Caco-2 (cell line): ENCODE results near the gene GGCX. TPM values are rescaled to one million over a fixed set of nuclear protein-coding genes. Genes with fewer than 3 reads are reported as not detected.
"Not testable (repeated sequence)": the region's sequence is repeated elsewhere in the genome, so short reads cannot be mapped to it uniquely, and the experiment has no call there.

Experiments used
- BruUV-seq: library from RNA; stranded (reverse); fragments of 400-500 nt; replicated peaks from 2 replicates; lab custom pipeline; 2021; lab: Mats Ljungman, UMichigan
- CTCF ChIA-PET: fragments of 300-600 bp; sonication (Branson Sonifier 250); formaldehyde crosslinking; loops from one replicate; lab custom pipeline; 2022; ENCODE audit warnings: antibody characterized with exemption; lab: Charles Lee
- POLR2A ChIA-PET: fragments of 300-600 bp; sonication (Branson Sonifier 250); formaldehyde crosslinking; loops from one replicate; lab custom pipeline; 2022; ENCODE audit warnings: antibody characterized with exemption; lab: Charles Lee
- DNase-seq, 2 experiments: peaks; one replicate each; pipeline versions ENCODE4 v3.0.0 to v3.0.0-alpha.2; 2020 to 2022
- H3K27me3 ChIP-seq: replicated peaks from 2 replicates; pipeline ENCODE4 v1.6.0; 2011; ENCODE audit warnings: low read length; ENCODE audit not compliant: control insufficient read depth, insufficient read depth
- H3K36me3 ChIP-seq: 2 replicates; pipeline ENCODE4 v1.5.1; 2011; ENCODE audit warnings: low read length; ENCODE audit not compliant: control insufficient read depth, insufficient read depth
- H3K4me1 ChIP-seq: fragments of 250-450 bp; sonication (Bioruptor Pico); 2 replicates; pipeline ENCODE4 v1.5.1; 2020; ENCODE audit warnings: mild to moderate bottlenecking
- H3K4me3 ChIP-seq: 2 replicates; pipeline ENCODE4 v1.5.1; 2011; ENCODE audit warnings: low read depth, mild to moderate bottlenecking, control low read depth, low read length
- H3K9me3 ChIP-seq: fragments of 250-450 bp; sonication (Bioruptor Pico); 2 replicates; pipeline ENCODE4 v1.5.1; 2020; ENCODE audit warnings: mild to moderate bottlenecking, moderate library complexity
- H3K27ac Mint-ChIP-seq: one replicate; pipeline ENCODE4 v1.8.0; 2022; ENCODE audit warnings: mixed read lengths; ENCODE audit not compliant: unreplicated experiment
- H3K27me3 Mint-ChIP-seq: one replicate; pipeline ENCODE4 v1.8.0; 2022; ENCODE audit warnings: mixed read lengths; ENCODE audit not compliant: insufficient read depth, unreplicated experiment
- H3K36me3 Mint-ChIP-seq: one replicate; pipeline ENCODE4 v1.8.0; 2022; ENCODE audit warnings: mild to moderate bottlenecking, mixed read lengths; ENCODE audit not compliant: insufficient read depth, unreplicated experiment
- H3K4me1 Mint-ChIP-seq: one replicate; pipeline ENCODE4 v1.8.0; 2022; ENCODE audit warnings: low read depth, mixed read lengths; ENCODE audit not compliant: unreplicated experiment
- H3K4me3 Mint-ChIP-seq: one replicate; pipeline ENCODE4 v1.8.0; 2022; ENCODE audit warnings: mild to moderate bottlenecking, moderate library complexity, mixed read lengths; ENCODE audit not compliant: unreplicated experiment
- H3K9me3 Mint-ChIP-seq: one replicate; pipeline ENCODE4 v1.8.0; 2022; ENCODE audit warnings: mixed read lengths; ENCODE audit not compliant: unreplicated experiment
- intact Hi-C: fragments of 100-400 bp; cut with micrococcal nuclease; formaldehyde crosslinking; loops from one replicate; pipeline ENCODE4 v1.10.0; 2022; ENCODE audit not compliant: unreplicated experiment
- total RNA-seq: library from RNA; stranded (reverse); gene quantifications from 2 replicates; pipeline ENCODE4 v1.2.3, GENCODE V29; 2022
- TF ChIP-seq, protein P1 (sequence below), 2 experiments: fragments of 200-600 bp in 1 of 2; IDR thresholded peaks; 1 replicate in 1 of 2; 2 replicates in 1 of 2; pipeline versions ENCODE4 v1.5.1 to v1.8.0; 2011 to 2022; ENCODE audit warnings: antibody characterized with exemption in 1 of 2, control low read depth in 1 of 2, inconsistent platforms in 1 of 2, low read depth in 1 of 2, low read length in 1 of 2, mild to moderate bottlenecking in 1 of 2, moderate library complexity in 1 of 2; ENCODE audit not compliant: insufficient read depth in 1 of 2, severe bottlenecking in 1 of 2, unreplicated experiment in 1 of 2

Gene GGCX
- total RNA-seq, 1 experiment from 2014 or later, result 96.8 TPM

DNA sequence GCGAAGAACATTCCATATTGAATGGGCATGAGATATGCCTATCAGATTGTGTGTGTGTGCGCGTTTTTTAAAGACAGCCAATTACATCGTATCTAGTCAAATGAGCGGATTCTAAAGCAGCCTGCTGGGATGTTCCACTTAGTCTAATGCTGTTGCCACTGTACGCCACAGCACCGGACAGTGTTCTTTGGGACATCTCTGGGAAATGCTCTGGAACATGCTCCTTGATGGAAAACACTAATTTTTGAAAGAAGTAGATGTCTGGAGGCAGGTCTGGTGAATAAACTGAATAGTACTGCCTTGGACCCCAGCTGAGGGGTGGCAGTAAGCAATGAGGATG, 44.8 kb upstream of the GGCX start:
- CTCF ChIA-PET, result no interaction called here
- H3K36me3 Mint-ChIP-seq, result peaks cover 59% of the 10 kb centered on the region

DNA sequence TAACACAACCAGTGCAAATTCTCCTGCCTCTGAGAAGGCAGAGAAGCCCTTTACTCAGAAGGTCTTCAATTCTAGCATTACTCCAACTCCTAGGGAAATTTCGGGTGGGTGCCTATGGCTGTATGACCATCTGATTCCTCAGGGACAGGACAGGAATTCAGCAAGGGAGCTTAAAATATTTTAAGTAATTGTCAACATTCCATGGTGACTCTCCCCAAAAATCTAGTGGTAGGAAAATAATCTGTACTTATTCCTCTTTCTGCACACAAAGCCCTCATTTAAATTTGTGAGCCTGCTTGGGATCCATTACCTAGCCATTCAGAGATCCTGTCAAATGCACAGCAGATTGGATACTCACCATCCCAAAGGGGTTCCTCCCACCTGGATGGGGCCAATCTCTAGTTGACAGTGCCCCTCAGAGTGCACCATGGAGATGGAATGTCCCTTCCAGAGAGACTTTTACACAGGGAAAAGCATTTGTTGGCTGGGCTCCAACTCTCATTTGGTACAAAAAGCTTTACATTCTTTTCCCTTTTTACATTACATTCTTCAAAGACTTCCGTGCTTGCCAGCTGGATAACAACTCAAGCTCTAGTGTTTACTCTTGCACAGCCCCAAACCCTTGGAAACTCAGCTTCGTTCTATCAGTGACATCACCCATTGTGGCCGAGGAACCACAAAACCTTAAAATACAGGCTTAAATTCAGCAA, 44.3 kb upstream of the GGCX start:
- intact Hi-C loops, result no loop called here
- Histone ChIP-seq H3K9me3 (no peaks in the 10 kb centered on the region), H3K36me3 (peaks cover 2% of the 10 kb centered on the region; the same call in 1 of the 2 replicates), H3K4me3 (no peak overlapping the region), H3K27me3 (no peaks in the 10 kb centered on the region), H3K4me1 (peaks cover 10% of the 10 kb centered on the region; the same call in 1 of the 2 replicates)
- POLR2A ChIA-PET, result interaction anchor here (1.0 kb wide), 1 partner anchor 15 kb away, joined by 3 read pairs; no protein-coding TSS in a partner anchor
- peaks cover 13% of the 10 kb centered on the region for H3K4me1 Mint-ChIP-seq
- no TSS peak for BruUV-seq
- TF ChIP-seq, protein P1, sequence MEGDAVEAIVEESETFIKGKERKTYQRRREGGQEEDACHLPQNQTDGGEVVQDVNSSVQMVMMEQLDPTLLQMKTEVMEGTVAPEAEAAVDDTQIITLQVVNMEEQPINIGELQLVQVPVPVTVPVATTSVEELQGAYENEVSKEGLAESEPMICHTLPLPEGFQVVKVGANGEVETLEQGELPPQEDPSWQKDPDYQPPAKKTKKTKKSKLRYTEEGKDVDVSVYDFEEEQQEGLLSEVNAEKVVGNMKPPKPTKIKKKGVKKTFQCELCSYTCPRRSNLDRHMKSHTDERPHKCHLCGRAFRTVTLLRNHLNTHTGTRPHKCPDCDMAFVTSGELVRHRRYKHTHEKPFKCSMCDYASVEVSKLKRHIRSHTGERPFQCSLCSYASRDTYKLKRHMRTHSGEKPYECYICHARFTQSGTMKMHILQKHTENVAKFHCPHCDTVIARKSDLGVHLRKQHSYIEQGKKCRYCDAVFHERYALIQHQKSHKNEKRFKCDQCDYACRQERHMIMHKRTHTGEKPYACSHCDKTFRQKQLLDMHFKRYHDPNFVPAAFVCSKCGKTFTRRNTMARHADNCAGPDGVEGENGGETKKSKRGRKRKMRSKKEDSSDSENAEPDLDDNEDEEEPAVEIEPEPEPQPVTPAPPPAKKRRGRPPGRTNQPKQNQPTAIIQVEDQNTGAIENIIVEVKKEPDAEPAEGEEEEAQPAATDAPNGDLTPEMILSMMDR (IDR thresholded peaks at IDR 0.05; ENCODE audit: insufficient read depth in 1 of 2, low read depth in 1 of 2, low read length in 1 of 2, severe bottlenecking in 1 of 2, unreplicated experiment in 1 of 2), result no peak
- CTCF ChIA-PET, result no interaction called here
- no peak overlapping the region for H3K27ac Mint-ChIP-seq
- H3K9me3 Mint-ChIP-seq, result no peaks in the 10 kb centered on the region
- H3K36me3 Mint-ChIP-seq, result peaks cover 61% of the 10 kb centered on the region
- no peak for DNase-seq
- no peaks in the 10 kb centered on the region for H3K27me3 Mint-ChIP-seq
- H3K4me3 Mint-ChIP-seq, result no peak overlapping the region

More for the DNA sequence above, 44.8 kb upstream of the GGCX start:
- intact Hi-C loops, result no loop called here
- Mint-ChIP-seq H3K4me1 (peaks cover 13% of the 10 kb centered on the region), H3K9me3 (no peaks in the 10 kb centered on the region), H3K27me3 (no peaks in the 10 kb centered on the region), H3K27ac (no peak overlapping the region), H3K4me3 (no peak overlapping the region)
- H3K4me1 ChIP-seq, result peaks cover 10% of the 10 kb centered on the region; the same call in 1 of the 2 replicates
- POLR2A ChIA-PET, result no interaction called here
- H3K36me3 ChIP-seq, result no peaks in the 10 kb centered on the region; the same call in 1 of the 2 replicates
- BruUV-seq, result no TSS peak
- no peak for DNase-seq
- H3K4me3 ChIP-seq, result no peak overlapping the region
- H3K9me3 ChIP-seq, result no peaks in the 10 kb centered on the region
- no peaks in the 10 kb centered on the region for H3K27me3 ChIP-seq
- TF ChIP-seq, protein P1 (IDR thresholded peaks at IDR 0.05; ENCODE audit: insufficient read depth in 1 of 2, low read depth in 1 of 2, low read length in 1 of 2, severe bottlenecking in 1 of 2, unreplicated experiment in 1 of 2), result no peak

DNA sequence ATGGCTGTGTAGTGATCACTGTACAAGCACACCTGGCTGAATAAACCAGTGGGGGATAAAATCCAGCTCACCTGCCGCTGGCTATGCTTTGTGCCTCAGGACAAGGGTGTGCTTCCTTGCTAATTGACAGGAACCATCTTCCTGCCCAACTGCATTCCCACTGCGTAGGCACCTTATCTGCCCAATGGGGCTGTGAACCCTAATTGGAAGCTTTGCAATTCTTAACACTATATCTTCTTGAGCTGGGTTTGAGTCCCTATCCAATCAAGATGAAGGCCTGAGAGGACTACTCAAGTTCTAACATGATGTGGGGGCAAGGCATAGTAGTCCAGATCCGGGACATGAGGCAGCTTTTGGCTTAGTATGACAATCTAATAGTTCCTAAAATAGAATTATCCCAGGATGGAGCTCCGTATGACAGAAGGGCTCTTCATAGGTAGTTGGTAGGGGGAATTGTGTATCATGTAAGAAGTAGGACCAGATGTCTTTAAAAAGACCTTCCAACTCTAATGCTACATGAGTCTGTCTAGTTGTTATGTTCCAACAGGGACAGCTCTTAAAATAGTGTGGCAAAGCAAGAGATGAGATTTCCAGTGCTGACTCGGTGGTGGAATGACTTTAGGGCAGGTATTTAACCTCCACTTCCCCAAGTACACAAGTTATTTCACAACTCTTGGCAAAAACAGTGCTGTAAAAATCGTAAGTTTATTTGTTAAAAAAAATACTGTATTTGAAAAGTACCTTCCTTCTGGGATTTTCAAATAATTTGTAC, 43.5 kb upstream of the GGCX start:
- no TSS peak for BruUV-seq
- Mint-ChIP-seq H3K27me3 (no peaks in the 10 kb centered on the region), H3K9me3 (no peaks in the 10 kb centered on the region), H3K36me3 (peaks cover 60% of the 10 kb centered on the region), H3K4me3 (no peak overlapping the region), H3K27ac (no peak overlapping the region), H3K4me1 (peaks cover 13% of the 10 kb centered on the region)
- TF ChIP-seq, protein P1 (IDR thresholded peaks at IDR 0.05; ENCODE audit: insufficient read depth in 1 of 2, low read depth in 1 of 2, low read length in 1 of 2, severe bottlenecking in 1 of 2, unreplicated experiment in 1 of 2), result no peak
- peaks cover 10% of the 10 kb centered on the region; the same call in 1 of the 2 replicates for H3K4me1 ChIP-seq
- no peak overlapping the region for H3K4me3 ChIP-seq
- CTCF ChIA-PET, result interaction anchor here (0.5 kb wide), 1 partner anchor 278 kb away, joined by 3 read pairs; no protein-coding TSS in a partner anchor
- peaks cover 2% of the 10 kb centered on the region; the same call in 1 of the 2 replicates for H3K36me3 ChIP-seq
- intact Hi-C loops, result no loop called here
- no peaks in the 10 kb centered on the region for H3K9me3 ChIP-seq
- no peak for DNase-seq
- no peaks in the 10 kb centered on the region for H3K27me3 ChIP-seq
- POLR2A ChIA-PET, result interaction anchor here (1.0 kb wide), 1 partner anchor 14 kb away, joined by 3 read pairs; no protein-coding TSS in a partner anchor

DNA sequence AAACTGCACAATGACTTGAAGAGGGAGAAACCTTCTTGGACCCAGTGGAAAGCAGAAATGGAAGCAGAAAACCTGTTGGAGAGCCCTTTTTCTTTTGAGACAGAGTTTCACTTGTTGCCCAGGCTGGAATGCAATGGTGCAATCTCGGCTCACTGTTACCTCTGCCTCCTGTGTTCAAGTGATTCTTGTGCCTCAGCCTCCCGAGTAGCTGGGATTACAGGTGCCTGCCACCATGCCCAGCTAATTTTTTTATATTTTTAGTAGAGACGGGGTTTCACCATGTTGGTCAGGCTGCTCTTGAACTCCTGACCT, 42.8 kb upstream of the GGCX start:
- H3K9me3 Mint-ChIP-seq, result not testable (repeated sequence)
- POLR2A ChIA-PET, result interaction anchor here (0.6 to 1.6 kb wide), 3 partner anchors 9 to 19 kb away, joined by 3 to 5 read pairs (median 3); partner anchors contain the start of genes RNF181 and USP39

More for the DNA sequence above, 42.8 kb upstream of the GGCX start:
- peak overlapping the region; percentile 87 for H3K4me3 Mint-ChIP-seq
- BruUV-seq, H3K36me3 ChIP-seq, H3K4me1 ChIP-seq, H3K27me3 Mint-ChIP-seq, intact Hi-C loops, H3K9me3 ChIP-seq, DNase-seq, H3K27me3 ChIP-seq: not testable (repeated sequence)
- H3K27ac Mint-ChIP-seq, result peak overlapping the region; percentile 81
- CTCF ChIA-PET, result interaction anchor here (0.6 to 2.0 kb wide), 4 partner anchors 8 to 52 kb away, joined by 4 to 10 read pairs (median 5); partner anchors contain the start of gene C2orf68
- peaks cover 54% of the 10 kb centered on the region for H3K36me3 Mint-ChIP-seq
- H3K4me3 ChIP-seq, result peak overlapping the region; percentile 83
- H3K4me1 Mint-ChIP-seq, result peaks cover 13% of the 10 kb centered on the region
